ENCODE results near the gene SLC35A2.

GRCh38 chrX:48904626-48905025 is 6.8 kb downstream of the SLC35A2 start:
- TF ChIP-seq YY1 (IDR thresholded peaks at IDR 0.05; ENCODE audit: insufficient read depth, insufficient read length) (no peak), ZNF274 (IDR thresholded peaks at IDR 0.05; ENCODE audit: low read depth, low read length) (no peak)

Measured in NT2/D1 (cell line).